T-helper 2 cell (primary cell): ENCODE data around the gene TPD52L2.
"Not testable (repeated sequence)": the region's sequence is repeated elsewhere in the genome, so short reads cannot be mapped to it uniquely, and the experiment has no call there.

Experiments
- DNase-seq, 5 experiments: peaks; one replicate each; pipeline versions ENCODE4 v3.0.0 to v3.0.0-alpha.2; 2012 to 2022

Gene TPD52L2

GRCh38 chr20:63895952-63896263 lies 30.8 kb downstream of the TPD52L2 start:
- DNase-seq: peak in 2 of 5 experiments; percentile 26 to 37

GRCh38 chr20:63896264-63897105 lies 31.4 kb downstream of the TPD52L2 start:
- DNase-seq: peak in 1 of 5 experiments; percentile 62

- no peak for DNase-seq
These were observed 33.0 kb downstream of the TPD52L2 start for GRCh38 chr20:63897978-63898561.

- no peak for DNase-seq
These were observed 34.0 kb downstream of the TPD52L2 start for GRCh38 chr20:63898882-63899558.

- no peak for DNase-seq
These were observed 35.3 kb downstream of the TPD52L2 start for GRCh38 chr20:63900413-63900812.

GRCh38 chr20:63903796-63904561 lies 38.9 kb downstream of the TPD52L2 start:
- DNase-seq: no peak

- DNase-seq: no peak
These were observed 43.1 kb downstream of the TPD52L2 start for GRCh38 chr20:63908008-63908682.

GRCh38 chr20:63911176-63911575 lies 46.1 kb downstream of the TPD52L2 start:
- no peak for DNase-seq

- DNase-seq: no peak
These were observed 48.7 kb downstream of the TPD52L2 start for GRCh38 chr20:63913768-63914167.

GRCh38 chr20:63915471-63915870 lies 50.4 kb downstream of the TPD52L2 start:
- DNase-seq: no peak

GRCh38 chr20:63916371-63916939 lies 51.4 kb downstream of the TPD52L2 start:
- DNase-seq: not testable (repeated sequence)

GRCh38 chr20:63917811-63918210 lies 52.7 kb downstream of the TPD52L2 start:
- no peak for DNase-seq

- no peak for DNase-seq
These were observed 54.1 kb downstream of the TPD52L2 start for GRCh38 chr20:63919130-63919529.

GRCh38 chr20:63920226-63920625 lies 55.2 kb downstream of the TPD52L2 start:
- no peak for DNase-seq

GRCh38 chr20:63923651-63924050 lies 58.6 kb downstream of the TPD52L2 start:
- no peak for DNase-seq

- DNase-seq: peak in 1 of 5 experiments; percentile 77
These were observed 59.2 kb downstream of the TPD52L2 start for GRCh38 chr20:63924241-63924640.

- no peak for DNase-seq
These were observed 61.2 kb downstream of the TPD52L2 start for GRCh38 chr20:63926298-63926697.

GRCh38 chr20:63929071-63929470 lies 64.0 kb downstream of the TPD52L2 start:
- no peak for DNase-seq

GRCh38 chr20:63929473-63929883 lies 64.4 kb downstream of the TPD52L2 start:
- not testable (repeated sequence) for DNase-seq

- no peak for DNase-seq
These were observed 66.0 kb downstream of the TPD52L2 start for GRCh38 chr20:63930971-63931553.

- DNase-seq: no peak
These were observed 66.7 kb downstream of the TPD52L2 start for GRCh38 chr20:63931735-63932134.
